GM19463 (cell line): ENCODE results near the gene SYNGR1.
"Not testable (repeated sequence)": the region's sequence is repeated elsewhere in the genome, so short reads cannot be mapped to it uniquely, and the experiment has no call there.

ENCODE experiments used
- ATAC-seq: cut with Tn5 transposase; IDR thresholded peaks from one replicate; pipeline ENCODE4 v1.9.1; 2021; ENCODE audit warnings: mild to moderate bottlenecking, moderate library complexity; ENCODE audit not compliant: unreplicated experiment

Gene SYNGR1

GRCh38 chr22:39350757-39351688 lies 1.2 kb downstream of the SYNGR1 start:
- no peak for ATAC-seq

- no peak for ATAC-seq
Observed at GRCh38 chr22:39351689-39352214, 2.0 kb downstream of the SYNGR1 start.

- ATAC-seq, result no peak
Observed at GRCh38 chr22:39352306-39352891, 2.6 kb downstream of the SYNGR1 start.

DNA sequence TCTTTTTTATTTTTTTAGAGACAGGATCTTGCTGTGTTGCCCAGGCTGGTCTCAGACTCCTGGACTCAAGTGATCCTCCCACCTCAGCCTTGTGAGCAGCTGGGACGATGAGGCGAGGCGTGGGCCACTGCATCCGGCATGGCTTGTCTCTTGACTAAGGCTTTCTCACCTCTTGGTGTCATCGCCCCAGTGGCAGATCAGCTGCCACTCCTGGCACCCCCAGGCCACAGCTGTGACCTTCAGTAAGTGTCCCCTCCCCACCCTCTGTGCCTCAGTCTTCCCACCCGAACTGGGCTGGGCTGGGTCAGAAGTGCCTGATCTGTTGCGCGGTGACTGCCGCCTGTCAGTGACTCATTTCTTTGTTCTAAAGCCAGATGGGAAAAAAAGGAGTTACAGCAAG lies 3.6 kb downstream of the SYNGR1 start:
- ATAC-seq, result no peak

DNA sequence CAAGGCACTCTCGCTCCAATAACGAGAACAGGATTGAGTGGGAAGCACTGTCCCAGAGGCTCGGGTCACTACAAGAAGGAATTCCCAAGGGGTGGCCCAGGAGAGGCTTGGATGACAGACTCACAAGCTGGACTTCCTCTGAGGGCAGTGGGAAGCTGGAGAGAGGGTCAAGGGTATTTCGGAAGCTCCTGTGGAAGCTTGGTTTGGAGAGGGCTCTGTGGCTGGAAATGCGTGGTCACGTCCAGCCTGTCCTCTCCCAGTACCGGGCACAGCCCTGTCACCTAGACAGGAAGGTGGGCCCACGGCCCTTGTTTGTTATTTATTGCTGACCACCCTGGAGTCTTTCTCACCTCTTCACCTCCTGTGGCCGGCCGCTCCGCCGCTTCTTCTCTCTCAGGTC lies 5.3 kb downstream of the SYNGR1 start:
- no peak for ATAC-seq

GRCh38 chr22:39355805-39356204 lies 6.0 kb downstream of the SYNGR1 start:
- not testable (repeated sequence) for ATAC-seq

DNA sequence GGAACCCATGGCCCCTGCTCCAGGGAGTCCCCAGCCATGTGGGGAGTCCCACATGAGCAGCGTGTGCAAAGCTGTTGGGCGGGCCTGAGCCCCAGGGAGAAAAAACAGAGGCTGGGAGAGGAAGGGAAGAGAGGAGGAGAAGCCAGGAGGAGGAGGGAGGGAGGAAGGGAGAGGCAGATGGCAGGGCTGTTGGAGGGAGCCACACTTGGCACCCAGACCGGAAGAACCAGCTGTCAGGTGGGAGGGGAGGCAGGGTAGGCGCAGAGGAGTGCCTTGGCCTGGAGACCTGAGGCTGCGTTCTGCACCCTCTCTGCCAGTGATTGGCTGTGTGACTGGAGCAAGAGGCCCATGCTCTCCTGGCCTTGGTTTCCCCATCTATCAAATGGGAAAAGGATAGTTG lies 6.7 kb downstream of the SYNGR1 start:
- no peak for ATAC-seq

- ATAC-seq, result not testable (repeated sequence)
Observed at GRCh38 chr22:39357110-39358108, 7.6 kb downstream of the SYNGR1 start.

GRCh38 chr22:39358197-39358596 lies 8.4 kb downstream of the SYNGR1 start:
- ATAC-seq, result not testable (repeated sequence)

DNA sequence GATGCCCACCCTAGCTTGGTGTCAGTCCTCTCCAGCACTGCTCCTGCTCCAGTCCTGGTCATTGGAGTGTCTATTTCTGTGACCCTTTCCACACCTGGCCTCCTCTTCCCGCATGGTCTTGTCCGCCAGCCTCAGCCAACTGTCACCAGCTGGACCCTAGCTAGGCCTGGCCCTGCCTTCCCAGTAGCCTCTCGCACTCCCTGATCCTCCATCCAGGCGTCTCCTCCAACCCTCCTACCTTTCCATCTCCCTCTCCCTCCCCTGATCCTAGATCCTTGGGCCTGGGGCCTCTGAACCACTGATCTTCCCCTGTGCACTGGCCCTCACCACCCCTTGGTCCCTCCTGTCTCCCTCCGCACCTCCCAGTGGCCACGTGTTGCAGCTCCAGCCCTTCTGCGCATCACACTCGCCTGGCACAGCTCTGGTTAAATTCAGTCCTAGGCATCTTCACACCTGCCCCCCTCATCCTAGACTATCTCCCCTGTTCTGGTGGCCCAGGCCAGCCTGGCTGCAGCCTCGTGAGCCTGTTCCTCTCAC lies 9.9 kb downstream of the SYNGR1 start:
- no peak for ATAC-seq

GRCh38 chr22:39360242-39360641 lies 10.5 kb downstream of the SYNGR1 start:
- no peak for ATAC-seq

DNA sequence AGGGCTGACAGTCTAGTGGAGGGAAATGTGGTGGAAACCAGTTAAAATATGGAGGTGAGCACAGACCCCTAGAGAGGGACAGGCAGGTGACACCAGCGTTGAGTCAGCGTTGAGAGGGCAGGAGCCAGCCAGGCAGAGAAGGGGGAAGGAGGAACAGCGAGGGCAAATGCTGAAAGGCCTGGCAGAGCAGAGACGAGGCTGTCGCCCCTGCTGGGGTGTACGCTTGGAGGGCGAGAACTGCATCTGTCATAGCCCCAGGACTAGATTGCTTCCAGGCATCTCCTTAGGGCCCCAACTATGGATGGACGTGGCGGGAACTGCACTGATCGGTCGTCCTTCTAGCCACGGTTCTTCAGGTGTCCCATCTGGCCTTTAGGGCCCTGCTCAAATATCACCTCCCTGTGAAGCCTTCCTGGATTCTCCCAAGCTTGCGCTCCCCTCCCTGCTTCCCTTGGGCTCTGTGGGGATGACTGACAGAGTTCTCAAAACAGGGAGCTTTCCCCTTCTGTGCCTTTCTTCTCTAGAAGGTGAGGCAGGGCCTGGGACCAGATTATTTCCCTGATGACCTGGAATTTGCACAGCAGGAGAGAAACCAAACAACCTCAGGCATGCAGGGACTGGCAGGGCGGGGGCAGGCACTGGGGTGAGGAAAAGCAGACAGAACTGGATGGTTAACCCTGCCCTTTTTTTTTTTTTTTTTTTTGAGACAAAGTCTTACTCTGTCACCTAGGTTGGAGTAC lies 11.1 kb downstream of the SYNGR1 start:
- no peak for ATAC-seq

- no peak for ATAC-seq
Observed at GRCh38 chr22:39361496-39361895, 11.7 kb downstream of the SYNGR1 start.

DNA sequence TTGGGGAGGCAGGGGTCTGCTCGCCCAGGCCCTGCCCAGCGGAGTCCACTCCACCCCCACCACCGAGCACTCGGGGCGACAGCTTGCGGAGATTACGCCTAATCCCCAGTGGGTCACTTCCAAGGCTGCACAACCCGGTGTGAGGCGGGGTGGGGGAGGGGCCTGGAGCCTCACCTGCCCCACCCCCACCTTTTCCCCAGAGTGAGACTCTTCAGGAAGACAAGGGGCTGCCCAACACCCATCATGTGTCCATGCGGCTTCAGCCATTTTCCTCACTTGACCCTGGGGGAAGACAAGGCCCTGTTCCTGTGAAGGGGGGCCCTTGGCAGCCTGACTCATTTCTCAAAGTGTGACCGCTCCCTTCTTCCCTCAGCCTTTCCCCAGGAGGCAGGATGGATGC lies 12.5 kb downstream of the SYNGR1 start:
- ATAC-seq, result no peak

DNA sequence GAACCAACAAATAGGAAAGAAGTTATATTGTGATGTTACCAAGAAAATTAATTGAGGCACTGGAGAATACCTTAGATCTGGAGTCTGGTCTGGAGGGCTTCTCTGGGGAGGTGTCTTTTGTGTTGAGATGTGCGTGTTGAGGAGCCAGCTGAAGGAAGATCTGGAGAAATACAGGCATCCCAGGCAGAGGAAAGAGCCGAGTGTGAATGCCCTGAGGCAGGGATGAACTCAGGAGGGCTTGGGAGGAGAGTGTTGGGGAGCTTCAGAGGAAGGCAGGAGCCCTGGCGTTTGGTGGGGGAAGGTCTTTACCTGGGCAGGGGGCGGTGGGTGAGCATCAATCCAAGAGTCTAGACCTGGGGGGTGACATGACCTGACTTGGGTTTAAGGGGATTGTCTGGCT lies 13.1 kb downstream of the SYNGR1 start:
- ATAC-seq, result no peak

GRCh38 chr22:39363751-39364515 lies 14.1 kb downstream of the SYNGR1 start:
- ATAC-seq, result no peak

DNA sequence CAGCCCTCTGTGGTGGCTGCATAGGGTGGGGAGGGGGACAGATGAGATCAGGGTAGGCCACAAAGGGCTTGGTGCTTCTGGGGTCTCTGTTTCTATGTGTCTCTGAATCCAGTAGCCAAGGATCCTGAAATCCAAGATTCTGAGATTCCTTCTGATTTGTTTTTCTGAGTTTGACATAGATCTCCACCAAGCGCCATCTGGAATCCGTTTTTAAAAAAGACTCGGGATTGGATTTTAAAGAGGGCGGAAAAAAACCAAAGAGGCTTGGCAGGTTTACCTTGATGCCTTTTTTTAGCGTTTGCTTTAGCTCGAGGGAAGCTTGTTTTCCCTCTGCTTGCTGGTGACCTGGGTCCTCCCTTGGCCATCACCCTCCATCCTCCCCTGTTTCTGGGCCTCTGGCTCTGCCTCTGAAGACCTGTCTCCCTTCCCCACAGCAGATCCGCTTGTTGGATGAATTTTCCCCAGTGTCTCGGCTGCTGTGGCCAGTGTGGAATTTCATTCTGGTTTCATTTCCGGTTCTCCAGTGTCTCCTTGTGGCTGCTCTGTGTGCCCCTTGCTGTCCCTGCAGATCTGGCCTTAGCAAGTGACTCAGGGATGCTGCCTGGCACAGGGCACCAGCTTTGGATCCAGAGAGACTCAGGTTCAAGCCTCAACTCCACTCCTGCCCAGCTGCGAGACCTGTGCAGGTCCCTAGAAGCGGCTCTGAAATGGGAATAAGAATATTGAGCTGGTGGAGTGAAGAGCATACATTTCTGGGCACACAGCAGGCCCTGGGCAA lies 15.1 kb downstream of the SYNGR1 start:
- ATAC-seq, result no peak

GRCh38 chr22:39365492-39365780 lies 15.6 kb downstream of the SYNGR1 start:
- no peak for ATAC-seq

- no peak for ATAC-seq
Observed at GRCh38 chr22:39367035-39367434, 17.2 kb downstream of the SYNGR1 start.
